Stimulated activated CD8-positive, alpha-beta memory T cell treated with anti-CD3 and anti-CD28 coated beads, Interleukin-12 subunit alpha, Interleukin-12 subunit beta, amount 100 ng/mL, for 1 hour (primary cell): ENCODE results near the gene KIF15.
"Not testable (repeated sequence)": the region's sequence is repeated elsewhere in the genome, so short reads cannot be mapped to it uniquely, and the experiment has no call there.

ENCODE experiments used
- DNase-seq: peaks from one replicate; pipeline ENCODE4 v3.0.0-alpha.2; 2020; ENCODE audit warnings: low read depth

The KIF15 gene, protein sequence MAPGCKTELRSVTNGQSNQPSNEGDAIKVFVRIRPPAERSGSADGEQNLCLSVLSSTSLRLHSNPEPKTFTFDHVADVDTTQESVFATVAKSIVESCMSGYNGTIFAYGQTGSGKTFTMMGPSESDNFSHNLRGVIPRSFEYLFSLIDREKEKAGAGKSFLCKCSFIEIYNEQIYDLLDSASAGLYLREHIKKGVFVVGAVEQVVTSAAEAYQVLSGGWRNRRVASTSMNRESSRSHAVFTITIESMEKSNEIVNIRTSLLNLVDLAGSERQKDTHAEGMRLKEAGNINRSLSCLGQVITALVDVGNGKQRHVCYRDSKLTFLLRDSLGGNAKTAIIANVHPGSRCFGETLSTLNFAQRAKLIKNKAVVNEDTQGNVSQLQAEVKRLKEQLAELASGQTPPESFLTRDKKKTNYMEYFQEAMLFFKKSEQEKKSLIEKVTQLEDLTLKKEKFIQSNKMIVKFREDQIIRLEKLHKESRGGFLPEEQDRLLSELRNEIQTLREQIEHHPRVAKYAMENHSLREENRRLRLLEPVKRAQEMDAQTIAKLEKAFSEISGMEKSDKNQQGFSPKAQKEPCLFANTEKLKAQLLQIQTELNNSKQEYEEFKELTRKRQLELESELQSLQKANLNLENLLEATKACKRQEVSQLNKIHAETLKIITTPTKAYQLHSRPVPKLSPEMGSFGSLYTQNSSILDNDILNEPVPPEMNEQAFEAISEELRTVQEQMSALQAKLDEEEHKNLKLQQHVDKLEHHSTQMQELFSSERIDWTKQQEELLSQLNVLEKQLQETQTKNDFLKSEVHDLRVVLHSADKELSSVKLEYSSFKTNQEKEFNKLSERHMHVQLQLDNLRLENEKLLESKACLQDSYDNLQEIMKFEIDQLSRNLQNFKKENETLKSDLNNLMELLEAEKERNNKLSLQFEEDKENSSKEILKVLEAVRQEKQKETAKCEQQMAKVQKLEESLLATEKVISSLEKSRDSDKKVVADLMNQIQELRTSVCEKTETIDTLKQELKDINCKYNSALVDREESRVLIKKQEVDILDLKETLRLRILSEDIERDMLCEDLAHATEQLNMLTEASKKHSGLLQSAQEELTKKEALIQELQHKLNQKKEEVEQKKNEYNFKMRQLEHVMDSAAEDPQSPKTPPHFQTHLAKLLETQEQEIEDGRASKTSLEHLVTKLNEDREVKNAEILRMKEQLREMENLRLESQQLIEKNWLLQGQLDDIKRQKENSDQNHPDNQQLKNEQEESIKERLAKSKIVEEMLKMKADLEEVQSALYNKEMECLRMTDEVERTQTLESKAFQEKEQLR (N-terminal part only)

DNA sequence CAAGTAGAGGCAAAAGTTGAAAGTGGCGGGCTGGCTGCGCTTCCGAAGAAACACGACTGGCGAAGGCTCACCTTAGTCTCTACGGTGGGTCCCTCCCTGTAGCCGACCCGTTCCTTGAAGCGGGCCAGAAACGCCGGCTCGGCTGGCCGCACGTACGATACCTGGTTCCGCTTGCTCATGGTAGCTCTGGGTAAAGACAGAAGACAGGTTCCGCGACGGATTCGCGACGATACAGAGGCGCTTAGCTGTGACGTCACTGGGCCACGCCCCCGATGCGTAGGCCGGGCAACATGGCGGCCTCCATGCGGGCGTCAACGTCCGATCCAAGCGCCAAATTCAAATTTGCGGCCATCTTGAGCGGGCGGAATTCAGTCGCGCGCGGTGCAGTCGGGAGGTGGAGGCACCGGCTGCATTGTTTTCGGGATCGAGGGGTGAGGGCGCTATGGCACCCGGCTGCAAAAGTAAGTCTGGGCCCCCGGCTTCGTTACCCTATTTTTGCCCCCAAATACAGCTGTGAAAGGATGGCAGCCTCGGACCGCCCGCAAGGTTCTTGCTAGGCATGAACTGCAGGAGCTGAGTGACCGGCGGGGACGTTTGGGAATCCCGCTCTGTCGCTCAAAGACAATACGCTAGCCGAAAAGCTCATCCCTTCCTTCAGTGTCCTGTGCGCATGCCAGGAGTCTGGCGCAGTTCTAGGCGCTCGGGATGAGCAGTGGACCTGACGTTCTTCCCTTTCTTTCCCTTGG is at the start of gene KIF15, which contains the start of gene KIAA1143:
Gene KIF15, plus strand, starts transcription at position 371 of the 746 bp plus-strand sequence. Its CDS starts 72 bp downstream, at position 443.
Gene KIAA1143, minus strand, starts transcription at position 196 of the 746 bp plus-strand sequence. Its CDS starts 17 bp downstream, at position 179.
- peak; percentile 97 for DNase-seq

DNA sequence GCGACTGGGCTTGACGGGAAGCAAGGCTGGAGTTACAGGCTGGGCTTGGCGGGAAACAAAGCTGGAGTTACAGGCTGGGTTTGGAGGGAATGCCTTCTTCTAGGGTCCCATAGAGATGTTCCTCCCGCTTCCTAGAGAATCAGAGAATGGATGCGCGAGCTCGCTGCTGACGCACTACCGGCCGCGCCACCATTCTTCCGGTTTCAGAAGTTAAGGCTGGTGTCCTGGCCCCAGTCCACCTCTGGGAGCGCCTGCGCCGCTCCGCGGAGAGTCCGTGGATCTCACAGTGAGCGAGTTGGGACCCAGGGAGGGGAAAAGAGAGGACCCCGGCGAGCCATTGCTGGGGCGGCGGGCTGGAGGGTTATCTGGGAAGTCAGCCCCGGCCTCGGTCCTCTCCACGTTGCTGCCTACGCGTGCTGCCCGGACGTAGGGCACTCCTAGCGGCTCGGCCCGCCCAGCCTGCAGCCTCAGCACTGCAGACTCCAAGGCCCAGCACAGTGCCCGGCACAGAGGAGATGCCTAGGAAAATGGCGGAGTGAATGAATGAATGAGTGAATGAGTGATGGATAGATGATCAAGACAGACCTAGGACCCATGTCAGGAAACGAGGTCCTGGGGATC is 49.0 kb upstream of the KIF15 start, which contains the start of gene ZNF502:
Gene ZNF502, plus strand, starts transcription at position 206 of the 621 bp plus-strand sequence. CDS start 7,602 bp downstream, outside the sequence.
- DNase-seq, result peak; percentile 32

DNA sequence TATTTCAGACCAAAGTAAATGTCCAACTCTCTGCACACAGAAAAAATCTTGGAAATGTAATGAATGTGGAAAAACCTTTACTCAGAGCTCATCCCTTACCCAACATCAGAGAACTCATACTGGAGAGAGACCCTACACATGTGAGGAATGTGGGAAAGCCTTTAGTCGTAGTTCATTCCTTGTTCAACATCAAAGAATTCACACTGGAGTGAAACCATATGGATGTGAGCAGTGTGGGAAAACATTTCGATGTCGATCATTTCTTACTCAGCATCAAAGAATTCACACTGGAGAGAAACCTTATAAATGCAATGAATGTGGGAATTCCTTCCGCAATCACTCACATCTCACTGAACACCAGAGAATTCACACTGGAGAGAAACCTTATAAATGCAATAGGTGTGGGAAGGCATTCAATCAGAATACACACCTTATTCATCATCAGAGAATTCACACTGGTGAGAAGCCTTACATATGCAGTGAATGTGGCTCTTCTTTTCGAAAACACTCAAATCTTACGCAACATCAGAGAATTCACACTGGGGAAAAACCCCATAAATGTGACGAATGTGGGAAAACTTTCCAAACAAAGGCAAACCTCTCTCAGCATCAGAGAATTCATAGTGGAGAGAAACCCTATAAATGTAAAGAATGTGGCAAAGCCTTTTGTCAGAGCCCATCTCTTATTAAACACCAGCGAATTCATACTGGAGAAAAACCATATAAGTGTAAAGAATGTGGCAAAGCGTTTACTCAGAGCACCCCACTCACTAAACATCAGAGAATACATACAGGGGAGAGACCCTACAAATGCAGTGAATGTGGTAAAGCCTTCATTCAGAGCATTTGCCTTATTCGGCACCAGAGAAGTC is 40.1 kb upstream of the KIF15 start:
- DNase-seq, result no peak

DNA sequence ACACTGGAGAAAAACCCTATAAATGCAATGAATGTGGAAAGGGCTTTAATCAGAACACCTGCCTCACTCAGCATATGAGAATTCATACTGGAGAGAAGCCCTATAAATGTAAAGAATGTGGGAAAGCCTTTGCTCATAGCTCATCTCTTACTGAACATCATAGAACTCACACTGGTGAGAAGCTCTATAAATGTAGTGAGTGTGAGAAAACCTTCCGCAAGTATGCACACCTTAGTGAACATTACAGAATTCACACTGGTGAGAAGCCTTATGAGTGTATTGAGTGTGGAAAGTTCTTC is 39.5 kb upstream of the KIF15 start:
- no peak for DNase-seq

DNA sequence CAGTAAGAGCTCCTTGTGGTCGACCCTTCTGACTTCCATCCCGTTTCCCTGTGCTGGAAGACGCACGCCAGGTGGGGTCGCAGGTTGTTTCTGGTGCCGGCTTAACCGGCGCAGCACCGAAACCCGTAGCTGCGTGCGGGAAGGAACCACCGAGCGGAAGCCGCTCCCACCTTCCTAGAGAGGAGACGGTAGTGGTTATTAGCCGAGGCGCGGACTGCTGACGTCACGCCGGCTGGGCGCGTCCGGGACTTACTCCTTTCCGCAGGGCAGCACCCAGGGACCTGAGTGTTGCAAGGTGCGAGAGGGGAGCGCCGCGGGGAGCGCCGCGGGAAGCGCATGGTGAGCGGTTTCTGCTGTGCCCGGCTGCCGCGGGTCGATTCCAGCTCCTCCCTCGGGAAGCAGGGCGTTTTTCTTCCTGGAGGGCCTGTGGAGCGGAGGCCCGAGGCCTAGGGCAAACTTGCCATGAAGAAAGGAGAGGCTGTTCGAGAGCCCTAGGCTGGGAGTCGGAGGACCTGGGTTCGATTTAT is 32.1 kb upstream of the KIF15 start, which contains the start of gene ZNF501:
Gene ZNF501, plus strand, starts transcription at position 252 of the 527 bp plus-strand sequence. CDS start 4,787 bp downstream, outside the sequence.
- peak; percentile 79 for DNase-seq

DNA sequence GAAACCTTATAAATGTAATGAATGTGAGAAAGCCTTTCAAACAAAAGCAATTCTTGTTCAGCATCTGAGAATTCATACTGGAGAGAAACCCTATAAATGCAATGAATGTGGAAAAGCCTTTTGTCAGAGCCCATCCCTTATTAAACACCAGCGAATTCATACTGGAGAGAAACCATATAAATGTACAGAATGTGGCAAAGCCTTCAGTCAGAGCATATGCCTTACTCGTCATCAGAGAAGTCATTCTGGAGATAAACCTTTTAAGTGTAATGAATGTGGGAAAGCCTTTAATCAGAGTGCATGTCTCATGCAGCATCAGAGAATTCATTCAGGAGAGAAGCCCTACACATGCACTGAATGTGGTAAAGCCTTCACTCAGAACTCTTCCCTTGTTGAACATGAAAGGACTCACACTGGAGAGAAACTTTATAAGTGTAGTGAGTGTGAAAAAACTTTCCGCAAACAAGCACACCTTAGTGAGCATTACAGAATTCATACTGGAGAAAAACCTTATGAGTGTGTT is 26.9 kb upstream of the KIF15 start:
- no peak for DNase-seq

DNA sequence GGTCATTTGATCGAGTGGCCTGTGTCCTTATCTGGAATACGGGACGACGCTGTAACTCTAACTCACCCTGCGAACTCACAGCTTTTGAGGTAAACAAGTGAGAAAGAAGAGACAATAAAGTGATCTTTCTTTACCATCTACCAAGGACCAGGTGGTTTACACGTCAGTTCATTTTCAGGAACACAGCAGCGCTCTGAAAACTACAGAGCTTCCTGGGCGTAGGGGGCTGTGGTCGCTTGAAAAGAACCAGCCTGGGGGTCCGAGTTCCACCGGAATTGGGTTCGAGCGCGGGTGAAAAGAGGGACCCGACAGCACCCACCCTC is 532 bp upstream of the KIF15 start:
- DNase-seq, result no peak

DNA sequence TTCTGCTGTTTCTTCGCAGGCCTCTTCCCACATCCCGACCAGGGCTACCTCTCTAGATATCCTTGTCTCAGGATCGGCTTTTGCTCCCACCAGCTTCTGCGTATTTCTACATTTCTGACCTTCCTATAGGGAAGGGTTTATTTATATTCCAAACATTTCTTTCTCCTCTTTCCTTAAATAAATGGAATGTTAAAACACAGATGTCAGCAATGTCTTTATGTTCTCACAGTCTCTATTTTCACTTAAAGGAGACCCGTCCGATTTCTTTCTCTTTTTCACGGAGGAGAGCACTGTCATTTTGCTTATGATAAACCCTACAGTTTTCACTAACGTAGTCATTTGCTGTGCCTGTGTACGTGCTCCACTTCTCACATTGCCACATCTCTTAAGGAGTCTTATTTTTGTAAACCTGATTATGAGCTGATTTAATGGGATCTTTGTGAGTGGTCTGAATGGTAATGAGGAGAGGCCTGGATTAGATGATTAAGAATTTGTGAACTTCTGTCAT is 630 bp downstream of the KIF15 start:
- DNase-seq, result no peak

DNA sequence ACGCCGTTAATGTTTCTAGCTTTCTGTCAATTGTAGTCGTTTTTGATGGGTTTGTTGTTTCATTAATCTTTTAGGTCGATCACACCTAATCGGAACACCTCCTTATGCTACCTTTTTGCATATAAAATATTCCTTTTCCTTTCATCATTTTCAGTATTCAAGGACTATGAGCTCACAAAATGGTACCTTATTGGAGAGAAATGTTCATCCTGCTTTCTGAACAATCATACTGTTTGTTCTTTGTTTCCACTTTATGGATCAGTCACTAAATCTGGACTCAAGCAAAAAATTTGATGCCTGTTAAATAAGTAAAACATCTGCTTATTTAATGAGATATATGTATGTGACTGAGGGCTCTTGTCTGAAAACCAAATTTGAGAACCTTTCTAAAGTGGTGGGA is 1.1 kb downstream of the KIF15 start:
- DNase-seq, result no peak

DNA sequence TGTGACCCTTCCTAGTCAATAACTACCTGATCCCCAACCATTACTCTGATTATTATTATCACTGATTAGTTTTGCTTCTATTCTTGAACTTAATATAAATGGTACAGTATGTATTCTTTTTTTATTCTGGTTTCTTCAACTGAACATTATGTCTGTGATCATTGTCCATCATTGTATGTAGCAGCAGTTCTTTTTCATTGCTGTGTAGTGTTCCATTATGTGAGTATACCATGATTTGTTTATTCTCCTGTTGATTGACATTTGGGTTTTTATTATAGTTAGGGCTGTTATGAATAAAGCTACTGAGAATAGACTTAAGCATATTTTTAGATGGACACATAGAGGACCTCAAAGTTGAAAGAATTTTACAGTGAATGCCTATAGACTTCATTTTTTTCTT is 2.7 kb downstream of the KIF15 start:
- no peak for DNase-seq

DNA sequence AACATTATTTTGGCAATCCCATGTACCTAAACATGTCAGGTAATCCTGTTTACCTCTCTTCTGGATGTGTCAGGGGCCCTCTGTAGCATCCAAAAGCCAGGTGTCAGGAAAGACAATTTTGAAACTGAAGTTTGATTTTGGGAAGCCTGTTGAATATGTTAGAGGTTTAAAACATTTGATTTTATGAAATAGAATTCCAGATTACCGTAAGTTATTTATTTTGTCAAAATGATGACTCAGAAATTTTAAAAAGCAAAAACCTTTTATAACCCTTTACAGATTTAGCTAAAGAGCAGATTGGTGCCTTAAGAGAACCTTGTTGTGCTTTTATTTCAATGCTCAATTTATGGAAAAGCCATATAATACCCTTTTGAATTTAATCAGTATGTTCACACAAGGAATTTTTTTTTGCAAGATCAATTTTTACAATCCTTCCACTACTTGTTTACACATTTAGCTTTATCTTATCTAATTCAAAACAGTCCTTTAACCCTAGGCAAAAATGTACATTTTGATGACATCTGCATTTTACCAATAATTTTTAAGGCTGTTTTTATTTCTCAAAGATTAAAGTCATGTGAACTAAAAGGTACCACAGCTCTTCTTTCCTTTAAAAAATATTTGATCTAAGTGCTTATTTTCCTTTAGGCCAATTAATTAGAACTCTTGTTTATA is 10.0 kb downstream of the KIF15 start:
- DNase-seq, result no peak

DNA sequence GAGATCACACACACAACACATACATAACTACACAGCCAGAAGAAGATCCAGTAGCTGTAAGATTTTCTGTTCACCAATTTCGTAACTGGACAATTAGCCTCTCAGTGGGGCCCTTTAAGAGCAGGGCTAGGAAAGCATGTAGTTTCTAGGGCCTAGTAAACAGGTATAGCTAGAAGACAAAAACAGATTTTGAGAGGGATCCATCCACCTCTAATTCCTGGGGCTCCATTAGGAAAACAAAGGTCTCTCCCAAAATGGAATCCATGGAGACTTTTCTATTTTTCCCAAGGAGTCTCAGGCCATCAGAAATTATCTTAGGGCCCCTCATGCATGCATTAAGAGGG is 10.5 kb downstream of the KIF15 start:
- no peak for DNase-seq

DNA sequence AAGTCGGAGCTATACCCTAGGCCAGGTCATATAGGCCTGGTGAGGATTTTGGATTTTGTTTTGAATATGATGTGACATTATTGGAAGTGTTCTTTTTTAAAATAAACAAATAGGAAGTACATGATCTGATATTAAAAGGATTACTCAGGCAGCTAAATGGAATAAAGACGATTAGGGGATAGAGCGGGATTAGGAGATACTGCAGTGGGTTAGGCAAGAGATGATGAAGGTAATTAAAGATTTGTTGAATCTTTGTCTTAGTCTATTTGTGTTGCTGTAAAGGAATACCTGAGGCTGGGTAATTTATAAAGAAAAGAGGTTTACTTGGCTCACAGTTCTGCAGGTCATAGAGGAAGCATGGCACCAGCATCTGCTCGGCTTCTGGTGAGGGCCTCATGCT is 21.3 kb downstream of the KIF15 start:
- DNase-seq, result no peak

DNA sequence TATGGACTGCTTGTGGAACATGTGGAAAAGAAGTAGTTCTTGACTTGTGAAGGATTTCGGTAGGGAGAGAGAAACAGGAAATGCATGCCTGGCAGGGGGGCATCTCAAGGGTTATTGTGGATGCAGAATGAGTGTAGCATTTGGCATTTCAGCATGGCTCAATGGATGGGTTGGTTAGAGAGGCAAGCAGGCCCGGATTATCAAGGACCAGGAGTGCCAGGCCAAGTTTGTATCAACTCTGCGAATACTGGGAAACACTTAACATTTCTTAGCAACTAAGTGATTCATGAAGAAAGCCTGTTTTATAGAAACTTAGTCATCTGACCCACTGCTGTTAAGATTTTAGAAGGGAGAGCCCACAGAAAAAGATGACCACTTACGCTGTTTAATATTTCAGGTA is 33.6 kb downstream of the KIF15 start:
- DNase-seq, result no peak

DNA sequence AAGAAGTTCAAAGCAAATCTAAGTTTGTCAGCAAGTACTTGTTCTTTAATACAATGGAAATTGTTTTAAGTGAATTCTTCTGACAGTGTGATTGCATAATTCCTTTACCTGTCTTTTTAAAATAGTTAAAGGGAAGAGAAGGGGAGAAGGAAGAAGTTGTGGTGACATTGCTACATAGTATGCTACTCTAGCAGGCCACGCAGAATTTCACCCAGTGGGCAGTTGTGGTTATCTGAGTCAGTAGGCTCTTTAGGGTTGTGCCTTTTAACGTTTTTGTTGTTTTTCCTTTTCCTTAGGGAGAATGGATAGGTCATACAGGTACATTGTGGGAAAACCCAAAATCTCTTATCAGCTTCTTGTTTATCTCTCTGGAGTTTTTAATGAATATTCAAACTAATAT is 40.4 kb downstream of the KIF15 start:
- DNase-seq, result no peak

DNA sequence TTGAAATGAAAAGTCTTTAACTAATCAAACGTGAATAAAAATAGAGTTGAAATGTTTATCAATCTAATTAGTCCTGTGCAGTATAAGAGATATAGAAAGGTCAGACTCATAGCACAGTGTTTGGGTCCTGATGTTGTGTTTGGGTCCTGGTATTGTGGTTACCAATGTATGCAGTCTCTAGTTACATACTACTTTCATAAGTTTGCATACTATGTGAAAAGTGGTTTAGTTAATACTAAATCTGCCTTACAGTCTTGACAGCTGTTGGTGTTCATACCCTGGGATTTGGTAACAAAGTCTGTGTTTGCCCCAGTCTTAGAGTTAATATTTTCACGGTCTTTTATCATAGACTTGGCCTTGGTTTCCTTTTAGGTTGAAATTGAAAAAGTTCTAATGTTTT is 41.7 kb downstream of the KIF15 start:
- DNase-seq, result no peak

DNA sequence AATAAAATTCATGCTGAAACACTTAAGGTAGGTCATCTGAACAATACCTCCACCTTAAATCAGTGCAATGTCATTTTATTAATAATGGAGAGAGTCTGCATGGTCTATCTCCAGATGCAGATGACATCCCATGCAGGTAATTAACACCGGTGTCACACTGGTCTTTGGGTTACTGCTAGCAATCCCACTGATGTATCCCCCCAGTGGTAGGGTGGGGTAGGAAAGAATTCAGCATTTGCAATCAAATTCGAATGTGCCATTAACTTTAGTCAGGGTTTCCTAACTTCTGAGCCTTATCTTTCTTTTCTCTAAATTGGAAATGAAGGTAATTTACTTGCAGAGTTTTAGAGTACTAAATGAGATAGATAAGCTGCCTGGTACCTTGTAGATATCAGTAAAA is 44.4 kb downstream of the KIF15 start:
- no peak for DNase-seq

DNA sequence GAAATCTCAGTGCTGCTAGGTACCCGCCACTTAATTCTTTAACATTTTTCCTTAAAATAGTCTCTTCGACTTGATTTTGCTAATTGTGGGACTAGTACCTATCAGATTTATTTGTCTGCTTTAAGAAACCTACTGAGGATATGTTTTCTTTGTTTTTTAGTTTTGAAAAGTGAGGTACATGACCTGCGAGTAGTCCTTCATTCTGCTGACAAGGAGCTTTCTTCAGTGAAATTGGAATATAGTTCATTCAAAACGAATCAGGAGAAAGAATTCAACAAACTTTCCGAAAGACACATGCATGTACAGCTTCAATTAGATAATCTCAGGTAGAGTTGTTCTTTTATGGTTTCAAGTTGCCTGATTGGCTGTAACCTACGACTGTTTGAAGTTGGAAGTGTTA is 53.2 kb downstream of the KIF15 start:
- no peak for DNase-seq

DNA sequence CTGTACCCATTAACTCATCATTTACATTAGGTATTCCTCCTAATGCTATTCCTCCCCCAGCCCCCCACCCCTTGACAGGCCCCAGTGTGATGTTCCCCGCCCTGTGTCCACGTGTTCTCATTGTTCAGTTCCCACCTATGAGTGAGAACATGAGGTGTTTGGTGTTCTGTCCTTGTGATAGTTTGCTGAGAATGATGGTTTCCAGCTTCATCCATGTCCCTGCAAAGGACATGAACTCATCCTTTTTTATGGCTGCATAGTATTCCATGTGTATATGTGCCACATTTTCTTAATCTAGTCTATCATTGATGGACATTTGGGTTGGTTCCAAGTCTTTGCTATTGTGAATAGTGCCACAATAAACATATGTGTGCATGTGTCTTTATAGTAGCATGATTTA is 54.7 kb downstream of the KIF15 start:
- DNase-seq, result not testable (repeated sequence)
